Measurements from ENCODE around the gene PLEKHM2.

The PLEKHM2 gene

DNA sequence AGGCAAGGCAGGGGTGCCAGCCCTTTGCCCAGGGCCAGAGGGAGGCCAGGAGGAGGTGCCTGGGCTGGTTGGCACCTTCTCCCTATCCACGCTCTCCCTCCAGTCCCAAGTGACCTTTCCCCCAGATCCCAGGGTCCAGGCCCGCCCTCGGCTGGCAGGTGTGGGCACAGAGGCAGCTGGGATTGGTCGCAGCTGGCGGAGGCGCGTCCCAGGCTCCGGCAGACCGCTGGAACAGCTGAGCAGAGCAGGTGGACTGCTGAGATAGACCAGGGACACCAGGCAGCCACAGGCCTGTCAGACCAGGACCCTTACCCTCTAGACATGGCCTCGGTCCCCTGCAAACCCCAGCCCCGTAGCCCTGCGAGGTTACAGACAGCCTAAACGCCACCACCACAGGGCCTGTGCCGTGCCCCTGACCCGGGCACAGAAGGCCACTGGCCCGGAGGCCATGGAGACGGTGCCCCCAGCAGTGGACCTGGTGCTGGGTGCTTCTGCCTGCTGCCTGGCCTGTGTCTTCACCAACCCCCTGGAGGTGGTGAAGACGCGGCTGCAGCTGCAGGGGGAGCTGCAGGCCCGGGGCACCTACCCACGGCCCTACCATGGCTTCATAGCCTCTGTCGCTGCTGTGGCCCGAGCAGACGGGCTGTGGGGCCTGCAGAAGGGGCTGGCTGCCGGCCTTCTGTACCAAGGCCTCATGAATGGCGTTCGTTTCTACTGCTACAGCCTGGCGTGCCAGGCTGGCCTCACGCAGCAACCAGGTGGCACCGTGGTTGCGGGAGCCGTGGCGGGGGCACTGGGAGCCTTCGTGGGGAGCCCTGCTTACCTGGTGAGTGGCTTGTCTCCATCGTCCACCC, 52.1 kb downstream of the PLEKHM2 start, which contains the start of gene SLC25A34:
Gene SLC25A34, plus strand, starts transcription at position 221 of the 854 bp plus-strand sequence. Its CDS starts 228 bp downstream, at position 449.
- Histone ChIP-seq H3K9ac (ENCODE audit: low read length) (no peak within 1 kb of the TSS), H3K4me2 (ENCODE audit: low read depth, low read length) (no peak within 1 kb of the TSS), H3K27ac (ENCODE audit: low read length) (no peak within 1 kb of the TSS), H3K4me1 (ENCODE audit: low read length) (no peaks in the 10 kb centered on the region), H3K9me2 (replicated peaks; ENCODE audit: insufficient read depth, low read length) (no peaks in the 10 kb centered on the region), H3K36me3 (replicated peaks; ENCODE audit: insufficient read depth, low read length) (no peaks in the 10 kb centered on the region), H3K27me3 (replicated peaks; ENCODE audit: insufficient read depth, low read length) (no peaks in the 10 kb centered on the region), H2AFZ (ENCODE audit: low read length) (no peak within 1 kb of the TSS), H3F3A (ENCODE audit: insufficient read depth, low read length) (no peaks in the 10 kb centered on the region), H3K79me2 (ENCODE audit: low read length) (no peaks in the 10 kb centered on the region), H3K9me3 (replicated peaks; ENCODE audit: insufficient read depth, low read length) (no peaks in the 10 kb centered on the region), H3K4me3 (ENCODE audit: low read length) (no peak within 1 kb of the TSS), H4K20me1 (ENCODE audit: insufficient read depth, low read length) (no peaks in the 10 kb centered on the region)
- TF ChIP-seq EZH2 (optimal IDR thresholded peaks at IDR 0.05; ENCODE audit: low read depth, low read length) (no peak), EZH2phosphoT487 (IDR thresholded peaks at IDR 0.05; ENCODE audit: low read length) (no peak)
- TF ChIP-seq, protein P1, sequence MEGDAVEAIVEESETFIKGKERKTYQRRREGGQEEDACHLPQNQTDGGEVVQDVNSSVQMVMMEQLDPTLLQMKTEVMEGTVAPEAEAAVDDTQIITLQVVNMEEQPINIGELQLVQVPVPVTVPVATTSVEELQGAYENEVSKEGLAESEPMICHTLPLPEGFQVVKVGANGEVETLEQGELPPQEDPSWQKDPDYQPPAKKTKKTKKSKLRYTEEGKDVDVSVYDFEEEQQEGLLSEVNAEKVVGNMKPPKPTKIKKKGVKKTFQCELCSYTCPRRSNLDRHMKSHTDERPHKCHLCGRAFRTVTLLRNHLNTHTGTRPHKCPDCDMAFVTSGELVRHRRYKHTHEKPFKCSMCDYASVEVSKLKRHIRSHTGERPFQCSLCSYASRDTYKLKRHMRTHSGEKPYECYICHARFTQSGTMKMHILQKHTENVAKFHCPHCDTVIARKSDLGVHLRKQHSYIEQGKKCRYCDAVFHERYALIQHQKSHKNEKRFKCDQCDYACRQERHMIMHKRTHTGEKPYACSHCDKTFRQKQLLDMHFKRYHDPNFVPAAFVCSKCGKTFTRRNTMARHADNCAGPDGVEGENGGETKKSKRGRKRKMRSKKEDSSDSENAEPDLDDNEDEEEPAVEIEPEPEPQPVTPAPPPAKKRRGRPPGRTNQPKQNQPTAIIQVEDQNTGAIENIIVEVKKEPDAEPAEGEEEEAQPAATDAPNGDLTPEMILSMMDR (IDR thresholded peaks at IDR 0.05; ENCODE audit: low read length): no peak
- no peak for DNase-seq

DNA sequence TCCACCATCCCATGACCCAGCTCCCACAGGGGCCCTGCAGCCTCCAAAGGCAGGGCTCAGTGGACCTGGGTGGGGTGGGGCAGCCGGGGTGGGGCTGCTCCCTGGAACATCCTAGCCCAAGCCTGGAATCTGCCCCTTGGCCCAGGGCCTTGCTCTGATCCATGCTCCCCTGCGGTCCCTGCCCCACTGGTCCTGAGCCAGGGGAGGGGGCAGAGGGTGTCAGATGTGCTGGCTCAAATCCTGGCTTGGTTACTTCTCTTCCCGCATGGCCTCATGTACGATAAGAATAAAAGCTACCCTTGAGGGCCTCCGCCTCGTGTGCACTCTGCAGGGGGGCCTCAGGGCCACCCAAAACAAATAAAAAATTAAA, 52.8 kb downstream of the PLEKHM2 start:
- no peaks in the 10 kb centered on the region for H4K20me1 ChIP-seq (ENCODE audit: insufficient read depth, low read length)
- no peaks in the 10 kb centered on the region for H3K9me3 ChIP-seq (replicated peaks; ENCODE audit: insufficient read depth, low read length)
- TF ChIP-seq EZH2phosphoT487 (IDR thresholded peaks at IDR 0.05; ENCODE audit: low read length) (no peak), EZH2 (optimal IDR thresholded peaks at IDR 0.05; ENCODE audit: low read depth, low read length) (no peak)
- TF ChIP-seq, protein P1 (IDR thresholded peaks at IDR 0.05; ENCODE audit: low read length): no peak
- no peaks in the 10 kb centered on the region for H3K27me3 ChIP-seq (replicated peaks; ENCODE audit: insufficient read depth, low read length)
- H3K79me2 ChIP-seq (ENCODE audit: low read length): no peaks in the 10 kb centered on the region
- H3K4me1 ChIP-seq (ENCODE audit: low read length): no peaks in the 10 kb centered on the region
- H3K36me3 ChIP-seq (replicated peaks; ENCODE audit: insufficient read depth, low read length): no peaks in the 10 kb centered on the region
- DNase-seq: no peak
- no peak overlapping the region for H3K4me2 ChIP-seq (ENCODE audit: low read depth, low read length)
- no peaks in the 10 kb centered on the region for H3F3A ChIP-seq (ENCODE audit: insufficient read depth, low read length)
- no peak overlapping the region for H3K27ac ChIP-seq (ENCODE audit: low read length)
- no peak overlapping the region for H2AFZ ChIP-seq (ENCODE audit: low read length)
- H3K9ac ChIP-seq (ENCODE audit: low read length): no peak overlapping the region
- no peaks in the 10 kb centered on the region for H3K9me2 ChIP-seq (replicated peaks; ENCODE audit: insufficient read depth, low read length)
- H3K4me3 ChIP-seq (ENCODE audit: low read length): no peak overlapping the region

GRCh38 chr1:15737324-15738319, 53.5 kb downstream of the PLEKHM2 start:
- Histone ChIP-seq H3K9ac (ENCODE audit: low read length) (no peak overlapping the region), H3K79me2 (ENCODE audit: low read length) (no peaks in the 10 kb centered on the region), H3K9me2 (replicated peaks; ENCODE audit: insufficient read depth, low read length) (no peaks in the 10 kb centered on the region), H2AFZ (ENCODE audit: low read length) (no peak overlapping the region), H3K4me3 (ENCODE audit: low read length) (no peak overlapping the region), H3K27ac (ENCODE audit: low read length) (no peak overlapping the region), H3K4me2 (ENCODE audit: low read depth, low read length) (no peak overlapping the region), H3K9me3 (replicated peaks; ENCODE audit: insufficient read depth, low read length) (no peaks in the 10 kb centered on the region), H3K27me3 (replicated peaks; ENCODE audit: insufficient read depth, low read length) (no peaks in the 10 kb centered on the region), H3K4me1 (ENCODE audit: low read length) (no peaks in the 10 kb centered on the region), H3K36me3 (replicated peaks; ENCODE audit: insufficient read depth, low read length) (no peaks in the 10 kb centered on the region), H4K20me1 (ENCODE audit: insufficient read depth, low read length) (no peaks in the 10 kb centered on the region), H3F3A (ENCODE audit: insufficient read depth, low read length) (no peaks in the 10 kb centered on the region)
- TF ChIP-seq EZH2phosphoT487 (IDR thresholded peaks at IDR 0.05; ENCODE audit: low read length) (no peak), EZH2 (optimal IDR thresholded peaks at IDR 0.05; ENCODE audit: low read depth, low read length) (no peak)
- TF ChIP-seq, protein P1 (IDR thresholded peaks at IDR 0.05; ENCODE audit: low read length): no peak
- no peak for DNase-seq

Measured in MM.1S (cell line).